SK-N-MC (cell line): ENCODE results near the gene MTRFR.
"Not testable (repeated sequence)": the region's sequence is repeated elsewhere in the genome, so short reads cannot be mapped to it uniquely, and the experiment has no call there.

Experiments
- DNase-seq: peaks from one replicate; pipeline ENCODE4 v3.0.0-alpha.2; 2011; ENCODE audit warnings: low read depth, low spot score
- H3K27ac ChIP-seq: fragments of 200-600 bp; sonication (generic); 2 replicates; pipeline ENCODE4 v1.5.1; 2016; ENCODE audit warnings: mixed run types
- H3K36me3 ChIP-seq: fragments of 200-600 bp; sonication (generic); 2 replicates; pipeline ENCODE4 v1.6.1; 2017; ENCODE audit warnings: antibody characterized with exemption, low read length, mixed read lengths; ENCODE audit not compliant: insufficient read depth
- H3K4me3 ChIP-seq: fragments of 200-600 bp; sonication (generic); 2 replicates; pipeline ENCODE4 v1.5.1; 2016
- H3K9ac ChIP-seq: fragments of 200-600 bp; sonication (generic); 2 replicates; pipeline ENCODE4 v1.8.0; 2017; ENCODE audit warnings: mixed run types, mixed read lengths; ENCODE audit not compliant: insufficient read length
- H3K9me3 ChIP-seq: fragments of 200-600 bp; sonication (generic); 2 replicates; pipeline ENCODE4 v1.6.1; 2017; ENCODE audit warnings: low read depth, mild to moderate bottlenecking, antibody characterized with exemption, low read length, moderate library complexity, mixed read lengths
- EZH2 ChIP-seq: fragments of 200-600 bp; sonication (generic); IDR thresholded peaks from one replicate; pipeline ENCODE4 v1.6.1; 2017; ENCODE audit warnings: antibody characterized with exemption
- FOXP2 ChIP-seq: optimal IDR thresholded peaks from 2 replicates; pipeline ENCODE3; 2011; ENCODE audit warnings: mild to moderate bottlenecking, moderate library complexity; ENCODE audit not compliant: insufficient read depth; ENCODE audit errors: extremely low read length, control extremely low read depth
- POLR2AphosphoS5 ChIP-seq: IDR thresholded peaks from 2 replicates; pipeline ENCODE4 v1.6.1; 2012; ENCODE audit warnings: mild to moderate bottlenecking, low read depth, low read length, borderline replicate concordance

MTRFR gene

DNA sequence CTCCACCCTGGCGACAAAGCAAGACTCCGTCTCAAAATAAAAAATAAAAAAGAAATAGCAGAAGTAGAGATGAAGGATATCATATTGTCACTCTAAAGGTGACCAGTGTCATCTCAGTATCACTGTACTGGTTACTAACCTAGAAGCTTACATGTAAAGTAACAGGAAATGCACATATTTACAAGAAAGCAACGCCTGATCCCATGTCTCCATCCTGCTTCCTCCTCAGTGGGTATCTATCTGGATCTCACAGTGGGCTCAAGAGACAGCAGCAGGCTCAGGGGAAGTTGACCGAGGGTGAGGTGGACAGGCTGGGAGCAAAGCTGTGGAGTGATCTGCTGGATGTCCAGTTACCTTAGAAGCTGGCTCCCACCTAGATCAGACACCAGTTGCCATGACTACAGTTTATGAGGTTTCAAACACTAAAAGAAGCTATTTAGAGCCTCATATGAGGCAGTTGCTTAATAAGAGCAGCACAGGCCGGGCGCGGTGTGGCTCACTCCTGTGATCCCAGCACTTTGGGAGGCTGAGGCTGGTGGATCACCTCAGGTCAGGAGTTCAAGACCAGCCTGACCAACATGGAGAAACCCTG, 10.5 kb downstream of the MTRFR start:
- Histone ChIP-seq H3K36me3 (peaks cover 12% of the 10 kb centered on the region; the same call in 1 of the 2 replicates), H3K4me3 (no peak overlapping the region), H3K9me3 (no peaks in the 10 kb centered on the region), H3K9ac (no peak overlapping the region), H3K27ac (no peak overlapping the region)
- TF ChIP-seq FOXP2 = no peak
- DNase-seq = no peak

- peaks cover 15% of the 10 kb centered on the region; the same call in 1 of the 2 replicates for H3K36me3 ChIP-seq
- no peak overlapping the region for H3K27ac ChIP-seq
- H3K9ac ChIP-seq = no peak overlapping the region
- no peaks in the 10 kb centered on the region for H3K9me3 ChIP-seq
- TF ChIP-seq EZH2 = no peak
- no peak for TF ChIP-seq FOXP2
- TF ChIP-seq POLR2AphosphoS5 = no peak
- DNase-seq = no peak
- H3K4me3 ChIP-seq = no peak overlapping the region
Measured at GRCh38 chr12:123245678-123246077, 12.4 kb downstream of the MTRFR start.

DNA sequence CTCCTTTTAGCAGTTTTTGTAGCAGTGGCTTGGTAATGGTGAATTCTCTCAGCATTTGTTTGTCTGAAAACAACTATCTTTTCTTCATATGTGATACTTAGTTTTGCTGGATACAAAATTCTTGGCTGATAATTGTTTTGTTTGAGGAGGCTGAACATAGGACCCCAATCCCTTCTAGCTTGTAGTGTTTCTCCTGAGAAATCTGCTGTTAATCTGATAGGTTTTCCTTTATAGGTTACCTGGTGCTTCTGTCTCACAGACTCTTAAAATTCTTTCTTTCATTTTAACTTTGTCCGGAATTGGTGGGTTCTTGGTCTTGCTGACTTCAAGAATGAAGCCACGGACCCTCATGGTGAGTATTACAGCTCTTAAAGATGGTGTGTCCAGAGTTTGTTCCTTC, 14.9 kb downstream of the MTRFR start:
- H3K9me3 ChIP-seq, H3K27ac ChIP-seq, H3K4me3 ChIP-seq, H3K9ac ChIP-seq, DNase-seq: not testable (repeated sequence)
- peaks cover 11% of the 10 kb centered on the region; the same call in 1 of the 2 replicates for H3K36me3 ChIP-seq

DNA sequence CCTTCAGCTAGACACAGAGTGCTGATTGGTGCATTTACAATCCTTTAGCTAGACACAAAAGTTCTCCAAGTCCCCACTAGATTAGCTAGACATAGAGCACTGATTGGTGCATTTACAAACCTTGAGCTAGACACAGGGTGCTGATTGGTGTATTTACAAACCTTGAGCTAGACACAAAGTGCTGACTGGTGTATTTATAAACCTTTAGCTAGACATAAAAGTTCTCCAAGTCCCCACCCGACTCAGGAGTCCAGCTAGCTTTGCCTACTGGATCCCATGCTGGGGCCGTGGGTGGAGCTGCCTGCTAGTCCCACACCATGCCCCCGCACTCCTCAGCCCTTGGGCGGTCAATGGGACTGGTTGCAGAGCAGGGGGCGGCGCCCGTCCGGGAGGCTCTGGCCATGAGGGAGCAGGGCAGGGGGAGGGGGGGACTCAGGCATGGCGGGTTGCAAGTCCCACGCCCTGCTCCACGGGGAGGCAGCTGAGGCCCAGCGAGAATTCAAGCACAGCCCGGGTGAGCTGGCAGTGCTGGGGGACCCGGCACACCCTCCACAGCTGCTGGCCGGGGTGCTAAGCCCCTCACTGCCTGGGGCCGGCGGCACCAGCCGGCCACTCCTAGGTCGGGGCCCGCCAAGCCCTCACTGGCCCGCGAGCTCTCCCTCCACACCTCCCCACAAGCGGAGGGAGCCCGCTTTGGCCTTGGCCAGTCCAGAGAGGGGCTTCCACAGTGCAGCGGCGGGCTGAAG, 15.9 kb downstream of the MTRFR start:
- peaks cover 21% of the 10 kb centered on the region for H3K36me3 ChIP-seq
- not testable (repeated sequence) for H3K9ac ChIP-seq, H3K9me3 ChIP-seq, H3K4me3 ChIP-seq, H3K27ac ChIP-seq, DNase-seq

- no peaks in the 10 kb centered on the region for H3K9me3 ChIP-seq
- peak overlapping the region; percentile 77 for H3K27ac ChIP-seq
- peak overlapping the region; percentile 32 for H3K9ac ChIP-seq
- DNase-seq = no peak
- TF ChIP-seq POLR2AphosphoS5 = no peak
- TF ChIP-seq FOXP2 = no peak
- no peak for TF ChIP-seq EZH2
- H3K4me3 ChIP-seq = no peak overlapping the region
- H3K36me3 ChIP-seq = peaks cover 32% of the 10 kb centered on the region
Measured at GRCh38 chr12:123250471-123251383, 17.5 kb downstream of the MTRFR start.

DNA sequence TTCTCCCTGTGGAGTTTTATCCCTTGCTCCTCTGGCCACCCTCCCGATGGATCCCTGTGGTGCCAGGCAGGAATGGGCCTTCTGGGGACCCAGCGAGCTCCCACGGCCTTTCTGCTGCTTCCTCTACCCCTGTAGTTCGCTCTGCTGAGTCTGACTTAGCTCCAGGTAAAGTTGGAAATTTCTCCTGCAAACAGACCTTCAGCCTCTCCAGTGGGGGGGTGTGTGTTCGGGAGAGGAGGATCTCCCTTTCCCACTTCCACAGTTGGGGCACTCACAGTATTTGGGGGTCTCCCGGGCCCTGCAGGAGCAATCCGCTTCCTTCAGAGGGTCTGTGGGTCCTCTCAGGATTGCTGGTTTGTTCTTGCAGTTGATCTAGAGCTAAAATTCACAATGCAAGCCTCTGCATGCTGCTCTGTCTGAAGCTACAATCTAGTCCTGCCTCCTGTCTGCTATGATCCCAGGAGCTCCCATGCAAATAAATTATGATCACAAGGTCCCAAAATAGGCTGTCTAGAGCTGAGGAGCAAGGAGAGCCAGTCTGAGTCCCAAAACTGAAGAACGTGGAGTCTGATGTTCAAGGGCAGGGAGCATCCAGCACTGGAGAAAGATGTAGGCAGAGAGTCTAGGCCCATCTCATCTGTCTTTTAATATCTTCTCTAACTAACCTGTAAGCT, 18.3 kb downstream of the MTRFR start:
- no peak overlapping the region for H3K4me3 ChIP-seq

DNA sequence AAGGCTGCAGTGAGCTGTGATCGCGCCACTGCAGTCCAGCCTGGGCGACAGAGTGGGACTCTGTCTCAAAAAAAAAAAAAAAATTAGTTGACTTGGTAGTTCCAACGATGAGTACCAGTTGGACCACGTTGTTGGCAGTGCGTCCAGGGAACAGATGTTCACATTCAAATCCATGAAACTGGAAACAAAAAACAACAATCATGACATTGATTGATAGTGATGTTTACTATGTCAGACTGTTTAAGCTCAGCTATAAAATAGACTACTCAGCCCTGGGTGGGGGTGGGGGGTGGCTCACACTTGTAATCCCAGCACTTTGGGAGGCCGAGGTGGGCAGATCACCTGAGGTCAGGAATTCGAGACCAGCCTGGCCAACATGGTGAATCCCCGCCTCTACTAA, 19.1 kb downstream of the MTRFR start:
- DNase-seq, H3K4me3 ChIP-seq, H3K9ac ChIP-seq, H3K27ac ChIP-seq, H3K9me3 ChIP-seq: not testable (repeated sequence)
- peaks cover 43% of the 10 kb centered on the region for H3K36me3 ChIP-seq

More for the DNA sequence above, 18.3 kb downstream of the MTRFR start:
- peak overlapping the region; percentile 77 for H3K27ac ChIP-seq
- peak overlapping the region; percentile 32 for H3K9ac ChIP-seq
- TF ChIP-seq EZH2 (no peak), FOXP2 (no peak), POLR2AphosphoS5 (no peak)
- DNase-seq = no peak
- no peaks in the 10 kb centered on the region for H3K9me3 ChIP-seq
- H3K36me3 ChIP-seq = peaks cover 37% of the 10 kb centered on the region

DNA sequence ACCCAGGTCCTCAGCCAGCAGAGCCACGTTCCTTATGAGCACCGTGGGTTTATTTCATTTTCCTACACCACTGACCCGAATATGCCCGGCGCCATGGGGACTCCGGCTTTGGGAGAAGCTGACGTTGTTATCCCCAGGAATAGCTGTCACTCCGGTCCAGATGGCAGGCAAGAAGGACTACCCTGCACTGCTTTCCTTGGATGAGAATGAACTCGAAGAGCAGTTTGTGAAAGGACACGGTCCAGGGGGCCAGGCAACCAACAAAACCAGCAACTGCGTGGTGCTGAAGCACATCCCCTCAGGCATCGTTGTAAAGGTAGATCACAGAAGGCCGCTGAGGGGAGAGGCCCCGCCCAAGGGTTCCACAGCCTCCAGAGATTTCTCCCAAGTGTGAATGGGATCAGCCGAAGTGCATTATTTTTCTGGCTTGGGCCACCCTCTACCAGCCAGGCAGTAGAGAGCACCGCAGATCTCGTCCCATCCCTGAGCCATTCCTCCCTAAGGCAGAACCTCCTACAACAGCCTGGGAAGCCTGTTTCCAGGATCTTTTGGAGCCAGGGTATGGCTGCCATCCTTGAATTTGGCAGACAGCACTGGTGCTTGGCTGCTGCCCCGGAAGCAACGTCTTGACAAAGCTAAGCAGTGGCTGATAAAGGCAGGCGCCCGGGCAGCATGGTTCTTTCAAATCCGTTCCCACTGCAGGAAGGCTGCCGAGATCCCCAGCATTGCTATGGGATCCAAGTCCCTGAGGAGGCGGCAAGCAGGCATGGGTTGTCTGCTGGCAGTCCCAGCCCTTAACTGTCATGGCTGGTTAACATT, 20.6 kb downstream of the MTRFR start:
- H3K9me3 ChIP-seq = no peaks in the 10 kb centered on the region
- H3K9ac ChIP-seq = no peak overlapping the region
- TF ChIP-seq FOXP2 (no peak), POLR2AphosphoS5 (no peak; the same call in 1 of the 2 replicates), EZH2 (no peak)
- DNase-seq = no peak
- H3K36me3 ChIP-seq = peaks cover 45% of the 10 kb centered on the region
- H3K4me3 ChIP-seq = no peak overlapping the region
- no peak overlapping the region for H3K27ac ChIP-seq
